Activated T-helper 1 cell treated with anti-CD3 and anti-CD28 coated beads, Interleukin-2, amount 50 U/mL, for 16 hours (primary cell): ENCODE results near the gene AKAP13.
"Not testable (repeated sequence)": the region's sequence is repeated elsewhere in the genome, so short reads cannot be mapped to it uniquely, and the experiment has no call there.

Experiments used
- DNase-seq, 2 donors: peaks; one replicate each; pipeline ENCODE4 v3.0.0-alpha.2; 2020; ENCODE audit warnings: low read depth in 1 of 2, low spot score in 1 of 2

Gene AKAP13

DNA sequence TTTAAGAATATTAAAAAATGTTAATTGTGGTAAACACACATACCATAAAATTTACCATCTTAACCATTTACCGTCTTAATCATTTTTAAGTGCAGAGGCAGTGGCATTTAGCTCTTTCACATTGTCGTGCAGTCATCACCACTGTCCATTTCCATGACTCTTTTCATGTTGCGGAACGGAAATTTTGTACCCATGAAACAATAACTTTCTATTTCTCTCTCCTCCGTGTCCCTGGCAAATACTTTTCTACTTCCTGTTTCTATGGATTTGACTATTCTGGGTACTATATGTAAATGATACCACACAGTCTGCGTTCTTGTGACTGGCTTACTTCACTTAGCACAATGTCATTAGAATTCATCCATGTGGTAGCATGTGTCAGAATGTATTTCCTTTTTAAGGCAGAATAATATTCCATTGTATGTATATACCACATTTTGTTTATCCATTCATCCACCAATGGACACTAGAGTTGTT lies 27.9 kb downstream of the AKAP13 start:
- DNase-seq = no peak

DNA sequence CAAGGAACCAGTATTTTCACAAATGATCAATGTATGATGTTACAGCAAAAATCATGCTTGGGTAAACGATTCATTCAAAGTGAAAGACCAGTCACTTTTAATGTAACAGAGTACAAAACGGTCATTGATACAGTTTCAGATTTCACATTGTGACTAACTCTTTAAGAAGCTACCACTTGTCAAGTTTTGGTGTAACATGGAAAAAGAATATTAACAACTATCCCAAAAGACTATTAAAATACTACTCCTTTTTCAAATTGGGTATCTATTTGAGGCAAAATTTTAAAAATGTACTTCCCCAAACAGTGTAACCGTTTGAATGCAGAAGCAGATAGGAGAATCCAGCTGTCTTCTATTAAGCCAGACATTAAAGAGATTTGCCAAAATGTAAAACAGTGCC lies 31.7 kb downstream of the AKAP13 start:
- no peak for DNase-seq

DNA sequence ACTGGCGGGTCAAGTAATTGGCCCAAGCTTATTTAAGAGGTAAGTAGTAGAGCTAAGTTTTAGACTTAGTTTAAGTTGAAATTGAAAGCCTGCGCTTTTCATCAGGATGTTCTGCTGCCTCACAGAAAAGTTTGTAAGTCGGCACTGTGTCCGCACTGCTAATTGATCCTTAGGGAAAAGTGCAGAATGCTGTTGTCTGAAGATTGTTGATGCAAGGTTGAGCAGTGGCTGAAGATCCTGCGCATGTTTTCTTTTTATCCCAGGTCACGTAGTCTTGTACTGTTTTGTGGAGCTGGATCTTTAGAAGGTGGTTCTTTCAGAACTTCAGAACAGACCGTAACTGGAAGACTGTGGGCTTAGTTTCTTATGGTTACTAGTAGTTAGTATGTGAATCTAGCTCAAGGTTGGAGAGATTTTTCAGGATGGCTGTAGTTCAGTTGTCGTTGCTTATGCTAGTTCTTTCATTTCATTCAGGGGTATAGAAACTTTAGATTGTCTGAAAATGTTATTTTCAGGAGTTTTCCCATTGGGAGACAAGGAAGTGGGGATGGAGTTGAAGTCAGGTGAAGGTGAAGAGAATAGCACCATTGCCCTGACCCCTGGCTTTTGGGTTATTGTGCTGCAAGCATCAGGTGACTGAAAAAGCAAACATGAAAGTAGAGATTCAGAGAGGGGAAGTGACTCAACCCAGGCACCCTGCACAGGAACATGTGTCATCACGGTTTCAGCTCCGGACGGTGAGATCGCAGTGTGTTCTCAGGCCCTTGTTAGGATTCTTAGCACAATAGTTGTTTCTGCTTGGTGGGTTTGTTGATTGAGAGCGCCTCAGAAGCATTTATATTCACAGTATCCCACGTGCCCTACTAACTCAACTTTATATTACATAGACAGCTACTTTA lies 32.8 kb downstream of the AKAP13 start:
- DNase-seq = peak; percentile 41 to 55

DNA sequence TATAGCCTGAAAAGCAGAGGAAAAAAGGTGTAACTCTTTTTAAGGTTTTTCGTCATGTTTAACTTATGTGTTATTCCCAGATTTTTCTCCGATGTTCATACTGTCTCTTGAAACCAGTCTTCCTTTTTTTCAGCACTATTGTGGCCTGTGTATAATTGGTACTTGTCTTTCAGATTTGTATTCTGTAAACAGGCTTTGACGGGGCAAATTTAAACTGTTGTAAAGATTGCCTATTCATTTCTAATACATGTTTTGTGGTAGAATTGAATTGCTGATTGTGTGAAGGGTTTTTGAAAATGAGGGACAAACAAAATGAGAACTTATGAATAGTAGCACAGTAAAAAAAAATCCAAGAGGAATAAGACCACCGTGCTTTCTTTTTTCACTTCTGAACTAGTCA lies 33.6 kb downstream of the AKAP13 start:
- DNase-seq = no peak

DNA sequence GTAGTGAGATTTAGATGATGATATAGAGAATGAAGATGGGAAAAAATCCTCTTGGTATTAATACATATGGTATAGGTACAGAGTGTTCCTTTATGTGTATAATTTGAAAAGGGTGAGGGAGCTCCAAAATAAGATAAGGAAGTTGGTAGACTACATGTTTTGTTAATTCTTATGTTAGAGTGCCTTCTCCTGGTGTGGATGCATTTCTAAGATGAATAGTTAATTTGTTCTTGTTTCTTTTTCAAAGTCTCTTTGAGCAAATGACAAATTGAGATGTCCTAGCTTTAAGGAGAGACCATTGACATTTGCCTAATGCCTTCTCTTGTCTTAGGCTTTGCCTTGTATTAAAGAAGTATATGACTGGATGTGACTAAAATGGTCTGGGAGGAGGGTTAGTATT lies 34.1 kb downstream of the AKAP13 start:
- no peak for DNase-seq

DNA sequence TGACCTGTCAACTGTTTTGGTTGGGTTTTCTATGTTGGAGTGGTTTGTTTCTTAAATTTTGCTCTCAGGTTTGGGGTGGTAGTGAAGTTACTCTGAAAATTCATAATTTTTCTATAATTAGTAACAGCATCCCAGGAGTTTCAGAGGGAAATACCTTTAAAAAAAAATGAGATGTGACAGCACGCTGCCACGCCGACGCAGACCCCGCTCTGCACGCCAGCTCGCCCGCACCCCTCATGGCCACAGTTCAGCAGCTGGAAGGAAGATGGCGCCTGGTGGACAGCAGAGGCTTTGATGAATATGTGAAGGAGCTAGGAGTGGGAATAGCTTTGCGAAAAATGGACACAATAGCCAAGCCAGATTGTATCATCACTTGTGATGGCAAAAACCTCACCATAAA lies 34.6 kb downstream of the AKAP13 start:
- no peak for DNase-seq

DNA sequence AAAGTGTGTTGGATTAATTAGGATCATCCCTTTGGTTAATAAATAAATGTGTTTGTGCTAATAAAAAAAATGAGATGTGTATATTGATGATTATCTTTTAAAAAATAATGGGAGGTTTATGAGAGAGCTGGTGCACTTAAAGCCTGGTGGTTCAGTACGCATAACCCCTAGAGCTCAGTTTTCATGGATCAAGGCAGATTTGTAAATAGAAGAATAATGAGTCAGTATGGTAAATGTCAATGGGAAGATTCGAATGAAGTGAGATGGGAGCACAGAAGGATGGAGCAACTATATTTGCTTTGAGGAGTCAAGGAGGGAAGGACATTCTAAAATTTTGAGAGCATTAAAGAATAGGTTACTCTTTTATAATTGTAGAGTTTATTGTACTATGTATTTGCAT lies 35.4 kb downstream of the AKAP13 start:
- DNase-seq = no peak

DNA sequence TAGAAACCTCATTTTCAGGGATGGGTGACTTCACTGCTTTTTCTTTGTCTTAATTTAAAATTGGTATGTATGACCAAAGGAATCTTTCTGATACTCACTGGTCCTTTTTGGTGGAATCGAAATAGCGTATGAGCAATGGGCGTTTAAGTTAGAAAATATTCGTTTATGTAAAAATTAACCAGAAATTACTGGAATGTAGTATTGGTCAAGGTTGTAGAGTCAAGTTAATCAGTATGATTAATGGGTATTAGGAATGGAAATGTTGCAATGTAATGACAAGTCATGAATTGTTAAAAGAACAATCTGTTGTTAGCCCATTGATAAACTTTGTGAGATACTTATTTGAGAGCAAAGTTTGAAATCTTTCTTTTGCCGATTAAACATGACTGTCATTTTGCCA lies 36.9 kb downstream of the AKAP13 start:
- DNase-seq = no peak

DNA sequence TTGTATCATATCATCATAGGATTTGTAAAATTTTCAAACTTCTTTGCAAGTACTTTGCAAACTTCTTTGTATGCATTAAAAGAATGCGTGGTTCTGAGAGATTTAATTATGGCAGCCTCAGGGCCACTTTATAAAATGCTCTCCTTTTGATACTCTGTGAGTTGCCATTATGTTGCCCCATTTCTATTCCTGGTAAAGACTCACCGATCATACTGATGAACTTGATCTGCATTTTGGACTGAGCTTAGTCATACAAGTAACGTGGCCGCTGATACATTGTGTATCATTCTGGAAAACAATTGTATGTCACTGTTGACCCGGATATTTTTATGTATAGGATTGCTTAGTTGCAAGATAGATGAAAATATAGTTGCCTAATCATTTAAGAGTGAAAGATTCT lies 38.8 kb downstream of the AKAP13 start:
- no peak for DNase-seq

DNA sequence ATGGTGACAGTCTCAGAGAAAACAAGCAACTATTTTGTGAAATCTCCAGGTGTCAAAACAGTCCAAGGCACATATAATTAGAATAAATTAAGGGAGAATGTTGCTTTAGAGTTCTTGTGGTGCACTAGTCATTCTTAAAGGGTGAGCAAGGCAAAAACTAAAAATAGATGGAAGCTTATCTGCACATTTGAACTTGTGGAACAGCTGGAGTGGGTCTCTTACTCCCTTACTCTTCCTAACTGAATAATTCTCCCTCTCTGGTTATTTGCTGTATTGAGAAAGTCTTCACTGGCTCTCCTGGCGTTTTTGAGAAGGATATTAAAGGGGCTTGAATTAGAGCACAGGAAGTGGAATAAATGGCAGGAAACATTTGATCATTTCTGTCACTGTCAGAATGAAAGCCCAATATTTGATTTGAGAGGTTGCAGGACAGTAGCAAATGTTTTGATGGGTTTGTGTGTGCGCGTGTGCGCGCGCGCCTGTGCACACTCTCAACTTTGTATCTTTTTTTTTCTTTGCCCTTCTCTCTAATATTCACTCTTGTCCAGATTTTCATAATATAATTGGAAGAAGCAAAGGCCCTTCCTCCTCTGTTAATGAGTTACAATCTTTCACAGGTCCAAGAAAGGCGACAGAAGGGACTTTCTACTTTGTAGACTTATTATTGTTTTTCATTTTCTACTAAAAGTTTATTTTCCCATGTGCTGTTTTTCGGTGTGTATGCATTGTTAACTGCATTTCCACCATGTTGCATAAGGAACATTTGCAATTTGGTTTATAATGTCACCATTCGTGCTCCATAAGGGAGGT lies 40.9 kb downstream of the AKAP13 start:
- DNase-seq = no peak

DNA sequence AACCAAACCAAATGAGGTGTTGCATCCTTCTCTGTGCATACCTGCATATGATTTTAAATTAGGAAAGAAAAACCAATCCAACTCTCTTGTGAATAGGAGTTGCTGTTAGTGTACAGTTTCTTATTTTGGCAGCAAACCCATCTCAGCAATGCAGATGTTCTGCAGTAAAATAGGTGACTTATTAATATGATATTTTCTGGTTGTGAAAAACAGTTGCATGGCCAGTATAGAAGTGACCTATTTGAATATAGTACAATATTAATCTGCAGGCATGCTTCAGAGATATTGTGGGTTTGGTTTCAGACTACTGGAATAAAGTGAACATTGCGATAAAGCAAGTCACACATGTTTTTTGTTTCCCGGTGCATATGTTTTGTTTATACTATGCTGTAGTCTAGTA lies 42.2 kb downstream of the AKAP13 start:
- no peak for DNase-seq

DNA sequence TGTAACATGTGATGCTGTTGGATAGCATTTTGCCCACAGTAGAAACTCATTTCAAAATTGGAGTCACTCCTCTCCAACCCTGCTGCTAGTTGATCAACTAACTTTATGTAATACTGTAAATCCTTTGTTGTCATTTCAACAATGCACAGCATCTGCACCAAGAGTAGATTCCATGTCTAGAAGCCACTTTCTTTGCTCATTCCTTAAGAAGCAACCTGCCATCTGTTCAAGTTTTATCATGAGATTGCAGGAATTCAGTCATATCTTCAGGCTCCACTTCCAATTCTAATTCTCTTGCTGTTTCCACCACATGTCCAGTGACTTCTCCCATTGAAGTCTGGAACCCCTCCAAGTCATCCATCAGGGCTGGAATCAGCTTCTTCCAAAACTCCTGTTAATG lies 42.9 kb downstream of the AKAP13 start:
- DNase-seq = no peak

DNA sequence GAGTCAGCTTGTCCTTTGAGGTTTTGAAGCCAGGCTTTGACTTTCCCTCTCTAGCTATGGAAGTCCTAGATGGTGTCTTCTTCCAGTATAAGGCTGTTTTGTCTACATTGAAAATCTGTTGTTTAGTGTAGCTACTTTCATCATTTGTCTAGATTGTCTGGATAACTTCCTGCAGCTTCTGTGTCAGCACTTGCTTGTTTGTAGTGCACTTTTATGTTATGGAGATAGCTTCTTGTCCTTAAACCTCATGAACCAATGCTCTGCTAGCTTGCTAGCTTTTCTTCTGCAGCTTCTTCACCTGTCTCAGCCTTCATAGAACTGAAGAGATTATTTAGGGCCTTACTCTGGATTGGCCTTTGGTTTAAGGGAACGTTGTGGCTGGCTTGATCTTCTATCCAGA lies 43.8 kb downstream of the AKAP13 start:
- no peak for DNase-seq

DNA sequence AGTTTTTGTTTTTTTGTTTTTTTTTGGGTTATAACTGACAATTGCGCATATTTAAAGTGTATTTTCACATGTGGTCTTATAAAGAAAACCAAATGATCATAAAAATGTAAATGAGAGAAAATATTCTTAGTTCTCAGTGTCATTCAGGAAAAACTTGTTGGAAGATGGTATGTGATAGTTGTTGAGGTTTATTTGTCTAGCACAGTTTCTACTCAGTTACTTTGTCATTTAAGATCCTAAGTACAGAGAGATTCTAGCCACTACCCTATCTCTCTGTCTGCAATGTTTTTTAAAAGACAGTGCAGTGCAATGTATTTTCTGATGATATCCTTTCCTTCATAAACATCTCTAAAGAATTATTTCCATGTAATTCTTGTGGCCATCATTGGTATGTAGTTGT lies 46.1 kb downstream of the AKAP13 start:
- DNase-seq = no peak

DNA sequence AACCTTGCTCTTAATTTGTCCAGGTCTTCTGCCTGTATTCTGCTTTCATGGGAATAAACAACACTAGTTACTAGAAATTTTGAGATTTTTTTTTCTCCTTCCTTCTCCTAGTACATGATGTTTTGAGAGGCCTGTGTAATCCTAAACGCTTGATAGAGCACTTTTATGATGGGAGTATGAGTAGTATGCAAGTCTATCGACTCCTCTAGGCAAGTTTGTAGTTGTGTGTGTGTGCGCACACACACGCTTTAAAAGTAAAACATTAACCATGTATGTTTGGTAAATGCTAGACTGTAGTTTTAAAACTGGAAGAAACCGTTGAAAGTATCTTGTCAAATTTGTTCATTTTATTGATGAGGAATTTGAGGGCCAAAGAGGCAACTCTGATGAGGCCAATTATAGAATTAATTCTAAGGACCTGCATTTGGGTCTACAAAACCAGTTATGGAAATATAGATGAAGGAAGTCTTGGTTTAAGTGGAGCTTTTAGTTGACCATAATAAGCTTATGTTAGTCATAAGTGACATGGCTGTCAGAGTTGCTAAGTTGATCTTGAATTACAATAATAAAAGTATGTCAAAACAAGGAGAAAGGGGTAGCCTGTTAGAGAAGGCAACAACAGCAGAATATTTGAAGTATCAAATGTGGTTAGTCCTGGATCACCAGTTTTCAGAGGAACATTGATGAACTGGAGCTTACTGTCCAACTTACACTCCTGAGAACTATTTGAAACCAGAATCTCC lies 47.1 kb downstream of the AKAP13 start:
- DNase-seq = no peak

DNA sequence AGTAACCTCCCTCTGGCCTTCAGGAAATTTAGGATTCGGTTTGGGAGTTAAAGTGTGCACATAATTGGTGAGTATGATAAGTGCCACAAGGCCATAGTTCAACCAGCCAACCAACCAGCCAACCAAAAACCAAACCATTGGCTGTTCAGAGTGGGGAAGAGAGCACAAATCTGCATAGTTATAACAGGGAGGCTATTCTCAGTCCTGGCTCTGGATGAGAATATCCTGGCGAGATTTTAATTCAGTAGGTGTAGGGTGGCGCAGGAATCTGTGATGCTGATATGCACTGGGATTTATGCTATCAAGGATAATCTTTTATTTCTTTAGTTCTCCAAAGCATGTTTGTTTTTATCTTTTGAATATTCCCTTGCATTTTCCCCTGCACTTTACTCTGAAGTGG lies 49.1 kb downstream of the AKAP13 start:
- DNase-seq = no peak

DNA sequence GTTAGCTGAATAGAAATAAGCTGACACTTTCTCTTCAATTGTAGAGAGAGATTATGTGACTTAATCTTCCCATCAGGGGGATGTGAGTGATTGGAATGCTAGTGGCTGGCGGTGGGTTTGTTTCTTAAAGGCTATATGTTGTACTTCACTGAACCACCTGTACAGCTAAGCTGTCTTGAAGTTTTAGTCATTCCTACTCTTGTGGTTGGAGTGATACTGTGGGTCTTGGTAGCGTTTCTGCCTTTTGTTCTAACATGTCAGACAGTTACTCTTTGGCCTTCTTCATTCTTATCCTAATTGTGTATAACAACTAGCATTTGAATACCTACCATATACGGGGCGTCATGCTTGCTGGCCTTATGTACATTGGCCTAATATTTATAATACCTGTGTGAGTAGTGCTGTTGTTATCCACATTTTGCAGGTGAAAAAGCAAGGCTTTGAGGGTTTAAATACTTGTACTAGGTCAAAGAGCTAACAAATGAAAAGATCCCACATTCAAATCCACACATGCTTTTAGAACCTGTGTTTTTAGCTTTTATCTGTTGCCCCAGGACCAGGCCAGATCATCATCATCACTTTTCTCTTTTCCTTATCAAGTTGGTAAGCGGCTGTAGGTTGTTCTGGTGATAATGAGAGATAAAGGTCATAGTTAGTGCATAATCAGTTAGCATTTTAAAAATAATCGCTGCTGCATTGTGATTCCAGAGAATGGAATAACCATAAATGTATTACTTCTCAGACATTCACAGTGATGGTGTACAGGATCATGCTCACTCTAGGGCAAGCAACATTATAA lies 50.2 kb downstream of the AKAP13 start:
- DNase-seq = no peak

DNA sequence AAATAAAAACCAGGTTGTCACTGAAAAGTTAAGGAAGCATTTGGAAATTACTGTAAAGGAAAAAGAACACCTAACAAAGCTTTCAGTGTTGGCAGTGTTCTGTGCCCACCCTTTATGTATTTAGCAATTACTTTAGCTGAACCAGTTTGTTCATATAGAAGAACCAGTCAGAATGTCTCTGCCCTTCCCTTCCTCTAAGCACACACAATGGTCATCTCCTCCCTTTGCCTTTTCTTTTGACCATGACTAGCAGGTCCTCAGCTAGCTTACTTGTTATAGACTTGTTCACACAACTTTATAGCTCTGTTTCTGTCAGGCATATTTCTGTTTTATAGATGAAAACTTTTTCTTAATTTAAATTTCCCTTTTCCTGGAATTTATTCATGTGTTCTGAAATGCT lies 59.6 kb downstream of the AKAP13 start:
- no peak for DNase-seq

DNA sequence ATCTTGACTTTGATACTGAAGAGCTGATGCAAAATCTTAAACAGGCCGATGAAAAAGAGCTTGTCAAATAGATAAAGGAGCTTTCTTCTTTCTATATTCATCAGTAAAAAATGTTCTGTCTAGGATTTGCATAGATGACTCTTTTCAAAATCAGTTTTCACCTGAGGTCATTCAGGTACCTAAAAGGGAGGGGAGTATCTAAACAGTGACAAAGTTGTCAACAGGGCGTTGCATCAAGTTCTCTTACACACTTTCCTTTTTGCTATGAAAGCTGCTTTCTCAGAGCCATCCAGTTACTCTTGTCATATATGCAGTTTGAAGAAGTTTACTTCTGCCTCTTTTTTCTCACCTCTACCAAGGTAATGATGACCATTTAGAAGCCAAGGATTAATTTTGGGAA lies 60.0 kb downstream of the AKAP13 start:
- no peak for DNase-seq

DNA sequence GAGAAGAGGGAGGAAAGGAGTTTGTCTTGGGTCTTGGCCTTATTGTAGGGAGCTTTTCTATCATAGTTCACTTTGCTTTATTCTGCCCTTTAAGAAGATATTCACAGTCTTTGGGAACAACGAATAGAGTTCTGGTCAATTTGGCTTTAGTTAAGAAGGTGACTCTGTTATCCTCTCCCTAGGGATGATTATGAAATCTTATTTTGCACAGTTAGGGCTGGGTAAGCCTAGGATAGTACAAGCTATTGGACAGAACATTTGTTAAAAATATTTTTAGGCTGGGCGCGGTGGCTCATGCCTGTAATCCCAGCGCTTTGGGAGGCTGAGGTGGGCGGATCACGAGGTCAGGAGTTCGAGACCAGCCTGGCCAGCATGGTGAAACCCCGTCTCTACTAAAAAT lies 61.5 kb downstream of the AKAP13 start:
- not testable (repeated sequence) for DNase-seq

DNA sequence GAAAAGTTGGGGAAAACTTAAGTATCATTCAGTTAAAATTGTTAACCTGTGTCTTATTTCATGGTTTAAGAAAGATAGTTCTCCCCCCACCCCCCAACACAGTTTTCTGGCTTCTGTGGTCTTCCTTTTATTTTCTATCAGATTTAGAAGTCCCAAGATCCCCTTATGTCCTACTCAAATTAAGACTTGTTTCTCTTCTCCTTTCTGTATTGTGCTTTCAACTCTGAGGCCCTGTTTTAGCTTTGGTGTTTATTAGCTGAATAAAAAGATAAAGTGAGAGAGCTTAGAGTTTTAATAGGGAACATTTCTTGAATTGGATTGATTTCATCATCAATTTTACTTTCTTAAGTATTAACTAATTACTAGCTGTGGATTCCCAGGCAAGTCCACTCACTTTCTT lies 62.6 kb downstream of the AKAP13 start:
- DNase-seq = no peak
